Stimulated activated effector memory CD8-positive, alpha-beta T cell treated with anti-CD3 and anti-CD28 coated beads, Interleukin-12 subunit alpha, Interleukin-12 subunit beta, amount 100 ng/mL, for 72 hours (primary cell): ENCODE results near the gene NFKBIB.
A peak's percentile ranks its signal among the peaks of the same experiment; 100 is the strongest.
"Not testable (repeated sequence)": the region's sequence is repeated elsewhere in the genome, so short reads cannot be mapped to it uniquely, and the experiment has no call there.

Experiments
- ATAC-seq: fragments of 150-1000 bp; cut with Tn5 transposase; 2 replicates; pipeline ENCODE4 v1.10.0; 2021
- DNase-seq, 2 donors: peaks; one replicate each; pipeline ENCODE4 v3.0.0; 2021 to 2022; ENCODE audit warnings: low spot score in 2 of 2
- H3K27ac Mint-ChIP-seq: one replicate; pipeline ENCODE4 v1.8.0; 2022; ENCODE audit warnings: mild to moderate bottlenecking, mixed read lengths
- H3K36me3 Mint-ChIP-seq: one replicate; pipeline ENCODE4 v1.8.0; 2022; ENCODE audit warnings: mild to moderate bottlenecking, mixed read lengths
- H3K4me1 Mint-ChIP-seq: one replicate; pipeline ENCODE4 v1.8.0; 2022; ENCODE audit warnings: mixed read lengths
- H3K4me3 Mint-ChIP-seq: one replicate; pipeline ENCODE4 v1.8.0; 2022; ENCODE audit warnings: mild to moderate bottlenecking, mixed read lengths
- H3K9me3 Mint-ChIP-seq: one replicate; pipeline ENCODE4 v1.8.0; 2022; ENCODE audit warnings: mixed read lengths

NFKBIB gene

DNA sequence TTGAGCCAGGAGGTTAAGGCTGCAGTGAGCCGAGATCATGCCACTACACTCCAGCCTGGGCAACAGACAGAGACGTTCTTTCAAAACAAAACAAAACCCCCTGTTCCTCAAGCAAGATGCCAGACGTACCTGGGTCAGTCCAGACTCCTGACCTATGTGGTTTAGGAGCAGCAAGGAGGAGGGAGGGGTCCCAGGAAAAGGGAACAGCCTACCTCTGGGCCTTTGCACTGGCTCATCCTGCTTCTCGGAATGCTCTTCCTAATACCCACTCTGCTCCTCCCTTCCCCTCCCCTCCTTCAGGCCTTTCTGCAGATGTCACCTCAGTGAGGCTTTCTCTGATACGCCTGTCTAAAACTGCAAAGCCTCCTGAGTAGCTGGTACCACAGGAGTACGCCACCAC, 31.2 kb upstream of the NFKBIB start:
- Mint-ChIP-seq H3K9me3 (no peaks in the 10 kb centered on the region), H3K4me1 (peaks cover 52% of the 10 kb centered on the region), H3K4me3 (peak overlapping the region; percentile 88), H3K36me3 (peaks cover 88% of the 10 kb centered on the region), H3K27ac (peak overlapping the region; percentile 90)
- DNase-seq, result no peak
- ATAC-seq, result no peak

DNA sequence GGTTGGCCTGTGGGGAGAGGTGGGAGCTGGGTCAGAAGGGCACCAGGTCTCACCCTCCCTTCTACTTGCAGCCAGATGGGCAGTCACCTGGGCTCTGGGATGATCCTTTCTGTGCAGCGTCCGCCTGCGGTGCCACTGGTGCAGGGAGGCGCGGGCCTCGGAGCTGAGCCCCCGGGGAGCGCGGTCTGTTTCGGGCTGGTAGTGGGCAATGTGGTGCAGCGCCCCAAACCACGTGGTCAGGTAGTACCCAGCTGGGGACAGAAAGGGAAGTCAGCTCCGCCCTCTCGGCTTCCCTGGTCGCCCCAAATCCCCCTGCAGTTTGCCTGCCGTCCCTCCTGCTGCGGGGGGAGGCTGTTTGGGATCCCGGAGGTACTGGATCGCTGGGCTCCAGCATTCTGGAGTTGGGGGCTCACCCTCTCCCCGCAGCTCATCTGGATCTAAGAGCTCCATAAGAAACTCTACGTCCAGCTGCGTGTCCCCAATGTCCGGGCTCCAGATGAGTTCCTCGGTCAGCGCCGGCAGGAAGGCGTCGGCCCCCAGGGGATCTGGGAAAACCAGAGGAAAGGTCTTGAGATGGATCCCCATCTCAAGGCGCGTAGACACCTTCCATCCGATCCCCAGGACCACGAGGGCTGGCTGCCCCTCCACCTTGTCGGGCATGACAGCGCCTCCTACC, 30.5 kb upstream of the NFKBIB start:
- ATAC-seq, result peak; percentile 5
- Mint-ChIP-seq H3K4me1 (peaks cover 48% of the 10 kb centered on the region), H3K27ac (peak overlapping the region; percentile 90), H3K9me3 (no peaks in the 10 kb centered on the region), H3K36me3 (peaks cover 95% of the 10 kb centered on the region), H3K4me3 (peak overlapping the region; percentile 88)
- DNase-seq, result peak in 1 of 2 donors; percentile 70

DNA sequence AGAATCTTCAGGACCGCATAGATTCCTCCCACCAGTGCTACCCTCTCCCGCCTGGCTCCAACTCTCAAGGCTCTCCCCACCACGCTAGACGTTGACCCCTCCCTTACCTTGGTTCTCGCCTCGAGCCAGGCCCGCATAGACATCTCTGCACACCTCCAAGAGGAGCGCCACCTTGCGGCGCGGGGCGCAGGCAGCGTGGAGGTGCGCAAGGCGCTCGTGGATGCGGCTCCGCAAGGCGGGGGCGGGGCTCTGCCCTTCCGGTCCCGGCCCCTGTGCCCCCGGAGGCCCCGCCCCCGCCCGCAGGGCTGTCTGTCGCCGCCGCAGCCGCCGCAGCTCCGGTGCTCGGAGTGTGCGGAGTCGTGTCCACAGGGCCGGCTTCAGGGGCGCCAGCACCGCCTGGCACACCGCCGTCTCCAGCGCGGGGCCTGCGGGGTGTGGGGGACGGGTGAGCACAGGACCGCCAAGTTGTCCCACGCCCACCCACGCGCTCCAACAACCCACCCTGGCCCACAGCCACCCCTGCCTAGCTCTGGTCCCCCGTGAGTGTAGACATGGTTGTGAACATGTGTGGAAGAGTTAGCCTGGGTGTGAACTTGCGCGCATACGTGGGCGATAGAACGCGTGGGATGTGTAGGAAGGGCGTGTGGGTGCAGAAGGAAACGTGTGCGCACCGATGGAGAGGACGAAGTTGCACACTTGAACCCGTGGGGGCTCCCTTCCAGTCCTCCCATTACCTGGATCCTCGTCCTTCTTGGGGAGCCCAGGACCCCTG, 29.7 kb upstream of the NFKBIB start:
- peaks cover 95% of the 10 kb centered on the region for H3K36me3 Mint-ChIP-seq
- H3K4me1 Mint-ChIP-seq, result peaks cover 41% of the 10 kb centered on the region
- H3K27ac Mint-ChIP-seq, result peak overlapping the region; percentile 90

DNA sequence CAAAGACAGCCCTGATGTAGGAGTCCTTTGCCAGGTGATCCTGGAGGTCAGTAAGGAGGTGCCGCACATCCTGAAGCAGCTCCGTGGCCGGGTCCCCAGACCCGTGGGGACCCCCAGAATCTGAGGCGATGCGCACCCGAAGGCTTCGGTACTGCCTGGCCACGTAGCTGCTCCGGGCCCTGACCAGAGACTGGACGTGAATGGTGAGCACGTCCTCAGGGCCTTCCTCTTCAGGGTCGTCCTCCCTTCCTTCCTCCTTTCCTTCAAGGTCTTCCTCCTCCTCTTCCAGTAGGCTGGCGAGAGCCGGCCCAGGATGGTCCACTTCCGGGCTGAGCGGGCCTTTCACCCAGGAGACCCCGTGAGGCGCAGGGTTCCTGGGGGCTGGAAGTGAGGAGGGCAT, 29.2 kb upstream of the NFKBIB start:
- peaks cover 95% of the 10 kb centered on the region for H3K36me3 Mint-ChIP-seq
- DNase-seq, result no peak
- peak overlapping the region; percentile 88 for H3K4me3 Mint-ChIP-seq
- ATAC-seq, result no peak
- peaks cover 35% of the 10 kb centered on the region for H3K4me1 Mint-ChIP-seq
- no peaks in the 10 kb centered on the region for H3K9me3 Mint-ChIP-seq
- H3K27ac Mint-ChIP-seq, result peak overlapping the region; percentile 90

More for the DNA sequence above, 29.7 kb upstream of the NFKBIB start:
- DNase-seq, result peak; percentile 94 to 95
- peak; percentile 88 for ATAC-seq
- Mint-ChIP-seq H3K9me3 (no peaks in the 10 kb centered on the region), H3K4me3 (peak overlapping the region; percentile 88)

DNA sequence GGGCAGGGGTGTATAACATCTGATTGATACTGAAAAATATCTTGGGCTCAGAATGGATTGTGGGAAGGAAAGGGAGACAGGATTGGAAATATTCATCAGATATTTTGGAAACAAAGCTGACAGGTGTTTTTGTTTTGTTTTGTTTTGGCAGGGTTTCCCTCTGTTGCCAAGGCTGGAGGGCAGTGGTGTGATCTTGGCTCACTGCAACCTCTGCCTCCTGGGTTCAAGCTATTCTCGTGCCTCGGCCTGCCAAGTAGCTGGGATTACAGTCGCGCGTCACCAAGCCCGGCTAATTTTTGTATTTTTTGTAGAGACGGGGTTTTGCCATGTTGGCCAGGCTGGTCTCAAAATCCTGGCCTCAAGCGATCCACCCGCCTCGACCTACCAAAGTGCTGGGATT, 26.4 kb upstream of the NFKBIB start:
- Mint-ChIP-seq H3K4me1 (peaks cover 48% of the 10 kb centered on the region), H3K36me3 (peaks cover 87% of the 10 kb centered on the region)
- H3K4me3 Mint-ChIP-seq, DNase-seq, H3K9me3 Mint-ChIP-seq, H3K27ac Mint-ChIP-seq, ATAC-seq: not testable (repeated sequence)

DNA sequence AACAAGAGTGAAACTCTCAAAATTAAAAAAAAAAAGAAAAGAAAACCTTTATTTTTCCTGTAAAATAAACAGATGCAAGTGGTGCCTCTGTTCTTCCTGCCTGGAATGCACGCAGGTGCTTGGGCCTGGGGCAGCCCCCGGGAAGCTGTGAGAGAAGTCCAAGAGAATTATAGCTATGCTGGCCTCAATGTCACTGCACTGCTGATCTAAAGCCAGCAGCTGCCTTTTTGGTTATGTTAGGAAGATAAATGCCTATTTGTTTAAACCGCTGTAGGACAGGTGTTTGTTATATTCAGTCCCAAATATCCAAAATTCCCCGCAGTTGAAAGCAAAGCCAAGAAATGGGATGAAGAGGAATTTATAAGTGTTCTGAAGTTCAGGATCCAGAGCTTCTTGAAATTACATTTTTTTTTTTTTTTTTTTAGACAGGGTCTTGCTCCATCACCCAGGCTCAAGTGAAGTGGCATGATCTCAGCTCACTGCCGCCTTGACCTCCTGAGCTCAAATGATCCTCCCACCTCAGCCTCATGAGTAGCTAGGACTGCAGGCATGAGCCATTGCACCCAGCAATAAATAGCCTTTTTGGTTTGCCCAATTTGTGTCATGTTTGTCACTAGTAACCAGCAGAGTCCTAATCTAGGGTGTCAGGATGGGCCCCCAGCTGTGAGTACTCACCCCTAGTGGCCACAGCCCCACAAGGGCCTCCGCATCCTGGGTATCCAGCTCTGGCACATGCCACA, 23.9 kb upstream of the NFKBIB start:
- Mint-ChIP-seq H3K9me3 (no peaks in the 10 kb centered on the region), H3K4me3 (peak overlapping the region; percentile 89), H3K27ac (peak overlapping the region; percentile 99), H3K4me1 (peaks cover 35% of the 10 kb centered on the region), H3K36me3 (peaks cover 73% of the 10 kb centered on the region)
- ATAC-seq, result no peak
- DNase-seq, result no peak

DNA sequence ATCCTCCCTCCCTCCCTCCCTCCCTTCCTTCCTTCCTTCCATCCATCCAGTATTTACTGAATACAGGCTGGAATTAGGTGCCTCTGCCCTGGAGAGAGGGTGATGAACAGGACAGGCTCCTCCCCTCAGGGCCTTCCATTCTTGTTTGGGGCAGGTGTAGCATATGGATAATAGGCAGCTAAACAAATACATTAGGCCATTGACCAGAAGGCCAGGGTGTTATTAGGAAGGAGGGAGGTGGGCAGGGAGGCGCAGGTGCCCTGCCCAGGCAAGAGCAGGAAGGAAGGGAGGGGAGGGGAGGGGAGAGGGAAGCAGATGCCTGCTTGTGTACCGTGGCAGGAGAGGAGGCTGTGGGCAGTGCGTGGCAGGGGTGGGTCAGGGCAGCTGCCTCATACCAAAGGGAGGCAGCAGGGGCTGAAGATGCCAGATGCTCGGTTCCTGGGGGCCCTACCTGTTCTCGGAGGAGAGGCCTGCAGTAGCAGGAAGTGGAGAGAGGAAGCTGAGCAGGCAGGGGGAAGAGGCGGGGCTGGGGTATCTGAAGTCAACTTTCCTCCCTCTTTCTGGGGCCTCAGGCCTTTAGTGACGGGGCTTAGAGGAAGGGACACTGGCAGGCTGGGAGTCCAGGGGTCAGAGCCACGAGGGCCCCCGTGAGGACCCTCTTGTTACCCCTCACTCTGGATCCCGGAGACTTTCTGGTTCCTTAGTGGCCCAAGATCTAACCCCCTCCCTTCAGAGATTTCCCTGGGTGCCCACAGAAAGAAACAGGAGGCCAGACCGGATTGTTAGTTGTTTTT, 21.8 kb upstream of the NFKBIB start, which contains the start of gene RINL:
RINL (minus strand) TSS at position 495 of the 794 bp plus-strand sequence. CDS start 1,533 bp downstream, outside the sequence.
- peak within 1 kb of the TSS; percentile 89 for H3K4me3 Mint-ChIP-seq
- peak; percentile 91 for ATAC-seq
- H3K9me3 Mint-ChIP-seq, result no peaks in the 10 kb centered on the region
- DNase-seq, result peak; percentile 40 to 81
- peaks cover 27% of the 10 kb centered on the region for H3K4me1 Mint-ChIP-seq
- H3K36me3 Mint-ChIP-seq, result peaks cover 73% of the 10 kb centered on the region
- H3K27ac Mint-ChIP-seq, result peak within 1 kb of the TSS; percentile 99

DNA sequence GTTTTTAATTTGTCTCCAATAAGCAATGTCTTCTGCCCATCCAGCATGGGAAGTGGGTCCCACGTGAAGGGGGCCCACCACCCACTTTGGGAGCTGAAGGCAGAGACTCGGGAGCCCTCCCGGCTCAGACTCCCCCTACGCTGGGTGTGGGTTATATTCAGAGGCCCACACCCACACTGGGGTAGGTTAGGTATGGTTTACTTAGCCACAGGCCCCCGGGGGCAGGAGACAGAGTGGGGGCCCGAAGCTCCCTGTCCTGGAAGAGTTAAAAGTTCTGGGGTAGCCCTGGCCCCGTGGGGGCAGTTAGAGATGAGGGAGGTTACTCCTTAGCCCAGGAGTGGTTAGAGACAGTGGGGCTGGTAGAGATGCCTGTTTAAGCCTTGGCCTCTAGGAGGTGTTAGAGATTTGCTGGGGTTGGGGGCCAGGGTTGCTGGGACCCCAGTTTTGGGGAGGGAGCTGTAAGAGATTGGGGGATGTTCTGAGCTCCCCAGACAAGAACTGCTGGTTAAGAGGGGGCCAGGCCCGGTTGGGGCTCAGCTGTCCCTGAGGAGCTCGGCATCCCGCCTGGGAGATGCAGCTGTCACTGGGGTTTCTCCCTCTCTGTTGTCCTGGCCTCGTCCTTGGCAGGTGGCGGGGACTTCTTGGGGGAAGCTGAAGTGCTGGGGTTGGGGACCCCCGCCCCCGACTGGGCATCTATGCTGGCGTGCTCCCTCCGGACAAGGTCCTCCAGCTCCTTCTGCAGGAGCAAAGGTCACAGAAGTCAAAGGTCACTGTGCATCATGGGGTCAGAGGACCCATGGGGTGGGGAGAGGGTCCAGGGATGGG, 21.0 kb upstream of the NFKBIB start:
- peaks cover 70% of the 10 kb centered on the region for H3K36me3 Mint-ChIP-seq
- peak; percentile 46 for ATAC-seq
- no peak for DNase-seq
- H3K9me3 Mint-ChIP-seq, result no peaks in the 10 kb centered on the region
- peak overlapping the region; percentile 99 for H3K27ac Mint-ChIP-seq
- H3K4me1 Mint-ChIP-seq, result peaks cover 33% of the 10 kb centered on the region
- peak overlapping the region; percentile 89 for H3K4me3 Mint-ChIP-seq

DNA sequence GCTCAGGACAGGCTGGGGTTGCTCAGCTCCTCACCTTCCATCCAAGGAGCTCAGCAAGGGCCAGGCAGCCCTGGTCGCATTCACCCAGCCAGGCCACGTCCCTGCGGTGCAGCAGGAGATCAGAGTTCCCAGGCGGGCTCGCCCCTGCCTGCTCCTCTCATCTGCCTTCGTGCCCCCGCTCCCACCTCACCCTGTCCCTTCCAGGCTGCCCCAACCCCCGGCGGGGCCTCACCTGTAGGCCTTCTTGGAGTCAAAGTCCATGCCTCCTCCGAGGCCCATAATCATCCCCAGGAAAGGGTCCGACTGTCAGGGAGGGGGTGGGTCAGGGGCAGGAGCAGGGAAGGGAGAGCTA, 20.4 kb upstream of the NFKBIB start:
- ATAC-seq (no peak), DNase-seq (no peak)
- Mint-ChIP-seq H3K4me3 (no peak overlapping the region), H3K36me3 (peaks cover 65% of the 10 kb centered on the region), H3K27ac (peak overlapping the region; percentile 99), H3K9me3 (no peaks in the 10 kb centered on the region), H3K4me1 (peaks cover 33% of the 10 kb centered on the region)

DNA sequence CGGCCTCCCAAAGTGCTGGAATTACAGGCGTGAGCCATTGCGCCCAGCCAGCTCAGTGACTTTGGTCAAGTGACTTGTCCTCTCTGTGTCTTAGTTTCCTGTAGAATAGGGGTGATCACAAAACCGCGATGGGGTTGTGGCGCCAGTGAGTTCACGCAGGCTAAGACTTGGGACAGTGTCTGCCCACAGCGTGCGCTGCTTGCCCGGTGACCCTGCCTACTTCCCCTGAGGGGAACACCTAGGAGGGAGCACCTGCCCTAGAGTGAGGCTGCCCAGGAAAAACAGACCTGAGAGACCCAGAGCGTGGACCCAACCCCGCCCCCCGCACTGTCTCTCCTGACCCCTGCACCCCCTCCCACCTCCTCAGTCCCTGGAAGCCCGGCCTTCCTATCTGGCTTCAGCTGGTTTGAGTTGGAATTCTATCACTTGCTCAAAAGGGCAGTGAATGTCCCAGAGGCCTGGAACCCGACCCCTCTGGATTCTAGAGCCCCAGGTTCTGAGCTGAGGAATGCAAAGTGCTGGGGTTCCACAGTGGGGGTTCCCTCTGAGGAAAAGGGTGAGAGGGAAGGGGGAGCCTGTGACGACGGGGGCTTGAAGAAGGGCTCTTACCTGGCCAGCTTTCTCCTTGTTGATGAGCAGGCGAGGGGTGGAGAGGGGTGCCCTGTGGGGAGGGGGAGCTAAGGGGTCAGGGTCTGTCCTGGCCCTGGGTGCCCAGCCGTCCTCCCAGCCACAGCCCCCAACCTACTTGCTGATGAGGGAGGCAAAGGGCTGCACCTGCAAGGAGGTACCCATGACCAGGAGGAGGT, 19.5 kb upstream of the NFKBIB start:
- no peak for ATAC-seq
- H3K27ac Mint-ChIP-seq, result peak overlapping the region; percentile 50
- no peak overlapping the region for H3K4me3 Mint-ChIP-seq

DNA sequence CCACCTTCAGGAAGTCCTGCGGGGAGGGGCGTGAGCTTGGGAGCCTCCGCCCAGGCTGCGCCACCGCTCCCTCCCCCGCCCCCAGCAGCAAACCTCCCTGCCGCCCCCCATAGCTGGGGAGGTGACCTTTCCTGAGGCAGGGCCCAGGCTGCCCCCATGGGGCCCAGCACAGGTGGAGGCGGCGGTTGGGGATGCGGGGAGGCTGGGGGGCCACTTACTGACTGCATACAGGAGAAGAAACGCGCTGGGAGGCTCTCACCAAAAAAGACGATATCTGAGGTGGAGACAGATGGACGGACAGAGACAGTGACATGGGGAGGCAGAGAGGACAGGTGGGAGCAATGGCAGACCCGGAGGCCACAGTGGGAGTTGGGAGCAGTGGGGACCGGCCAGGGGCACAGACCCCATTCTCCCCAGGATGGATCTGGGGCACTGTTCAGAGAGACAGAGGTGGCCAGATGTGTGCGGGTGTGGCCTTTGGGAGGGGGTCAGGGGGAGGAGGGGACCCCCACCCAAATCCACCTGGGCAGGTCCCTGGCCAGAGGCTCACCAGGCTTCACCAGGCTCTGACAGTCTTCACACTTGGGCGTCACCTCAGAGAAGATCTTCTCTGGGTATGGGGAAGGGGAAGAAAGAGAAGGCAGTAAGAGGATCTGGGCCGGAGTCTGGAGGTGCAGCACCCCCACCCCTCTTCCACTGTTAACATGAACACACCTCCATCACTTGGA, 18.7 kb upstream of the NFKBIB start:
- Mint-ChIP-seq H3K4me3 (no peak overlapping the region), H3K9me3 (no peaks in the 10 kb centered on the region), H3K27ac (peak overlapping the region; percentile 50), H3K4me1 (peaks cover 33% of the 10 kb centered on the region), H3K36me3 (peaks cover 50% of the 10 kb centered on the region)
- ATAC-seq (no peak), DNase-seq (no peak)

More for the DNA sequence above, 19.5 kb upstream of the NFKBIB start:
- H3K4me1 Mint-ChIP-seq, result peaks cover 33% of the 10 kb centered on the region
- H3K9me3 Mint-ChIP-seq, result no peaks in the 10 kb centered on the region
- H3K36me3 Mint-ChIP-seq, result peaks cover 56% of the 10 kb centered on the region
- DNase-seq, result no peak

DNA sequence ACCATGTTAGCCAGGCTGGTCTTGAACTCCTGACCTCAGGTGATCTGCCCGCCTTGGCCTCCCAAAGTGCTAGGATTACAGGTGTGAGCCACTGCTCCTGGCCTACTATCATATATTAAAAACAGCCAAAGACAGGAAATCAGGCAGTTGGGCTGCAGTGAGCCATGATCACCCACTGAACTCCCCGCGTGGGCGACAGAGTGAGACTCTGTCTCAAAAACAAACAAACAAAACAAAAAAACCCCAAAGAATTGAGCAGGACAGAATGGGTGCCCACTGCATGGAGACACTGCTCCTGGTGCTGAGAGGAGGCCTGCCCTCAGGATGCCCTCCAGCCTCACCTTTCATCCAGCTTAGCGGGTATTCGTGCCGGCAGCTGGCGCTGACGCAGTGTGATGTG, 16.5 kb upstream of the NFKBIB start:
- Mint-ChIP-seq H3K4me1 (peaks cover 14% of the 10 kb centered on the region), H3K4me3 (no peak overlapping the region), H3K9me3 (no peaks in the 10 kb centered on the region), H3K27ac (peak overlapping the region; percentile 78), H3K36me3 (peaks cover 48% of the 10 kb centered on the region)
- no peak for DNase-seq
- no peak for ATAC-seq

DNA sequence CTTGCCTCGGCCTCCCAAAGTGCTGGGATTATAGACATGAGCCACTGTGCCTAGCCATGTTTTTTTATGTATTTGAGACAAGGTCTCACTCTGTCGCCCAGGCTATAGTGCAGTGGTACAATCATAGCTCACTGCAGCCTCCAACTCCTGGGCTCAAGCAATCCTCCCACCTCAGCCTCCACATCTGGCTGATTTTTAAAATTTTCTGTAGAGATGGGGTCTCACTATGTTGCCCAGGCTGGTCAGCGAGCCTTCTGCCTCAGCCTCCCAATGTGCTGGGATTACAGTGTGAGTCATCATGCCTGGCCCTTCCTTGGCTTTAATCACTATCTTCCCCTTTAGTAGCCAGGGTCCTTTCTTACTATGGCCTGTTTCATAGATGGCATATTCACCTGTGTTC, 15.1 kb upstream of the NFKBIB start:
- H3K4me1 Mint-ChIP-seq, DNase-seq, H3K9me3 Mint-ChIP-seq, ATAC-seq, H3K4me3 Mint-ChIP-seq: not testable (repeated sequence)
- H3K27ac Mint-ChIP-seq, result peak overlapping the region; percentile 53
- peaks cover 62% of the 10 kb centered on the region for H3K36me3 Mint-ChIP-seq
